Heart left ventricle (tissue), 16 donors: ENCODE data around the gene MARCHF3. TPM values are rescaled to one million over a fixed set of nuclear protein-coding genes. Genes with fewer than 3 reads are reported as not detected.

Experiments
- ATAC-seq, 4 donors: fragments of 200-7000 bp; cut with Tn5 transposase; one replicate each; pipeline ENCODE4 v1.9.1; 2020 to 2022; ENCODE audit warnings: moderate library complexity in 4 of 4, mild to moderate bottlenecking in 3 of 4, moderate number of reproducible peaks in 1 of 4
- DNase-seq, 5 donors: peaks; one replicate each; pipeline ENCODE4 v3.0.0-alpha.2; 2020
- H3K27ac ChIP-seq, 12 donors: fragments of 200-600 bp; sonication (generic) in 4 of 12; one replicate each; pipeline versions ENCODE4 v1.5.0 to v1.8.0; 2016 to 2022; ENCODE audit warnings: mild to moderate bottlenecking in 2 of 12
- H3K27me3 ChIP-seq, 9 donors: fragments of 200-600 bp; sonication (generic) in 2 of 9; one replicate each; pipeline versions ENCODE4 v1.5.1 to v1.8.0; 2016 to 2022; ENCODE audit warnings: mild to moderate bottlenecking in 3 of 9
- H3K36me3 ChIP-seq, 9 donors: fragments of 200-600 bp; sonication (generic) in 2 of 9; one replicate each; pipeline versions ENCODE4 v1.5.0 to v1.8.0; 2018 to 2022; ENCODE audit warnings: mild to moderate bottlenecking in 2 of 9
- H3K4me1 ChIP-seq, 12 donors: fragments of 200-600 bp; sonication (generic) in 4 of 12; one replicate each; pipeline versions ENCODE4 v1.5.0 to v1.8.0; 2016 to 2022; ENCODE audit warnings: mild to moderate bottlenecking in 3 of 12
- H3K4me3 ChIP-seq, 12 donors: fragments of 200-600 bp; sonication (generic) in 4 of 12; one replicate each; pipeline versions ENCODE4 v1.5.0 to v1.8.0; 2017 to 2022; ENCODE audit warnings: mild to moderate bottlenecking in 9 of 12, moderate library complexity in 4 of 12
- H3K9me3 ChIP-seq, 12 donors: fragments of 200-600 bp; sonication (generic) in 4 of 12; one replicate each; pipeline versions ENCODE4 v1.5.0 to v1.8.0; 2016 to 2022; ENCODE audit warnings: mild to moderate bottlenecking in 1 of 12
- POLR2A ChIP-seq, 2 donors: fragments of 450-650 bp; IDR thresholded peaks; one replicate each; pipeline ENCODE4 v1.6.1; 2017; ENCODE audit warnings: antibody characterized with exemption in 2 of 2, mild to moderate bottlenecking in 2 of 2, moderate library complexity in 2 of 2
- WGBS, 4 donors: extraction: QIAGEN DNeasy Blood & Tissue Kit in 2 of 4; methylation state at CpG; one replicate each; pipeline versions ENCODE4 v1.1.5 to v1.1.7; 2013 to 2018; 5-methylcytosine and 5-hydroxymethylcytosine counted together
- intact Hi-C, 10 donors: fragments of 100-400 bp; cut with DNase I; formaldehyde crosslinking; loops; one replicate each; pipeline versions ENCODE4 v1.11.1 to v1.14.2; 2022
- polyA plus RNA-seq, 2 donors: library from polyadenylated mRNA; stranded (reverse); fragments of 200-250 nt; gene quantifications; one replicate each; pipeline ENCODE4 v1.2.3, GENCODE V29; 2013
- total RNA-seq, 9 donors: library from RNA; depleted of rRNA in 2 of 9; stranded (reverse); fragments of >200 nt in 2 of 9; fragmentation: NEBNext Ultra II Directional in 3 of 9; extraction: Animal tissue kit (Norgen Biotek cat#: 25700) in 3 of 9; gene quantifications; one replicate each; pipeline versions ENCODE4 v1.1.0 to v1.2.4, GENCODE V29; 2016 to 2023
- TF ChIP-seq, protein P1 (sequence below), 12 donors: fragments of 200-600 bp; sonication (generic) in 4 of 12; IDR thresholded peaks; one replicate each; pipeline versions ENCODE4 v1.5.0 to v1.8.0; 2018 to 2022; ENCODE audit warnings: antibody characterized with exemption in 12 of 12, mild to moderate bottlenecking in 5 of 12
- donor health status: ischemic (EF 13 %, LVEDD 7.1; RV severe dilation, severe dysfunction).
- donor health status: healthy with polysubstance abuse.
- donor health status: DM: no; HTN: yes; CAD: no.
- donor health status: DM: no; HTN: no; CAD: no.
- donor health status: ischemic (EF 25% LVEDD 6.9; RV normal size, moderate dysfunction).
- donor health status: ischemic (EF 25% LVEDD 5.7; RV mildly dilated, moderate dysfunction).
- donor health status: healthy.
- donor health status: DM: yes; HTN: yes; CAD: no.
- donor health status: ischemic (EF 35%, LVEDD 5.7; RV mildly dilated, moderate dysfunction).
- donor health status: nonischemic (EF 11% LVEDD 7.7; RV severe dilation, severe dysfunction).
- donor health status: DM: yes; HTN: yes; CAD: no.
- donor health status: PGD.
- donor health status: ischemic (EF 29% LVEDD 5.4; RV normal size, mild dysfunction).
- donor health status: nonischemic (EF 23%, LVEDD 6.1; RV moderate dilation, normal function).

MARCHF3 gene
- total and polyA plus RNA-seq, 11 donors: 9.9 to 113 (median 38.0) TPM

DNA sequence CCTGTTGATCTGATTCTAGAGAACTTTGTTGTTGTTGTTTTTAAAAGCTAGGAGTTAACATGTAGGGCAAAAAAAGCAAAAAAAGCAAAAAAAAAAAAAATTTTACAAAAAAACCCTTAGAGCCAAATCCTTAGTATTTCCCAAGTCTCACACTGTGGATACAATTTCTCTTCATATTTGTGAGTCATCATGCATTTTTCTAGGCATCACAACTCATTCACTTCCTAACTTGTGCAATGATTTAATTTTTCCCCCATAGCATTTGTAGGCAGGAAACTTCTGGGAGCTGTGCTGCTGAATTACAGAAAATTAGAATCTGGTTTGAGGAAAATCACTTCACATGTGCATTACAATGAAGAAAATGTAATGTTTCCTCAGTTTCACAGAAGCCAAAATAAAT lies 91.9 kb downstream of the MARCHF3 start:
- ATAC-seq: peak in 1 of 4 donors; percentile 30
- Histone ChIP-seq H3K9me3 (no peaks in the 10 kb centered on the region), H3K27me3 (no peaks in the 10 kb centered on the region), H3K27ac (no peak overlapping the region), H3K4me3 (no peak overlapping the region), H3K4me1 (peaks cover 0 to 33% (median 7%) of the 10 kb centered on the region in 12 donors), H3K36me3 (no peaks in the 10 kb centered on the region)
- no peak for DNase-seq
- intact Hi-C loops: no loop called here
- TF ChIP-seq, protein P1, sequence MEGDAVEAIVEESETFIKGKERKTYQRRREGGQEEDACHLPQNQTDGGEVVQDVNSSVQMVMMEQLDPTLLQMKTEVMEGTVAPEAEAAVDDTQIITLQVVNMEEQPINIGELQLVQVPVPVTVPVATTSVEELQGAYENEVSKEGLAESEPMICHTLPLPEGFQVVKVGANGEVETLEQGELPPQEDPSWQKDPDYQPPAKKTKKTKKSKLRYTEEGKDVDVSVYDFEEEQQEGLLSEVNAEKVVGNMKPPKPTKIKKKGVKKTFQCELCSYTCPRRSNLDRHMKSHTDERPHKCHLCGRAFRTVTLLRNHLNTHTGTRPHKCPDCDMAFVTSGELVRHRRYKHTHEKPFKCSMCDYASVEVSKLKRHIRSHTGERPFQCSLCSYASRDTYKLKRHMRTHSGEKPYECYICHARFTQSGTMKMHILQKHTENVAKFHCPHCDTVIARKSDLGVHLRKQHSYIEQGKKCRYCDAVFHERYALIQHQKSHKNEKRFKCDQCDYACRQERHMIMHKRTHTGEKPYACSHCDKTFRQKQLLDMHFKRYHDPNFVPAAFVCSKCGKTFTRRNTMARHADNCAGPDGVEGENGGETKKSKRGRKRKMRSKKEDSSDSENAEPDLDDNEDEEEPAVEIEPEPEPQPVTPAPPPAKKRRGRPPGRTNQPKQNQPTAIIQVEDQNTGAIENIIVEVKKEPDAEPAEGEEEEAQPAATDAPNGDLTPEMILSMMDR (IDR thresholded peaks at IDR 0.05): no peak
- TF ChIP-seq POLR2A (IDR thresholded peaks at IDR 0.05): no peak

DNA sequence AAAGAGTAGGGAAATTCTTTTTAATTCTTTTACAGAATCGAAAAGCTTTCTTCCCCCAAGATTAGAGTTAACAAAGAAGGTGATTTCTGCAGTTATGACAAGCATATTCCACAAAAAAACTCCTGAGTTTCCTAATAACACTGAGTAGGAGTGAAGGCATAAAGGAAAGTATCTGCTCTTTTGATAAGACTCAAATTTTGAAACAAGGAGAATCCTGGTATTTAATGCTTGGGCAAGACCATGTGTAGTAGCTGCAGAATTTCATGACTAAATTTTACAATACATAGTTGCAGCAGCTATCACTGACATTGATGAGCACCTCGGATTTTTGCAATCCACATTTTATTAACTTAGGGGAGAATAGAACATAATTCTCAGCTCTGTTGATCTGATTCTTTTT lies 92.6 kb downstream of the MARCHF3 start:
- ATAC-seq: no peak

DNA sequence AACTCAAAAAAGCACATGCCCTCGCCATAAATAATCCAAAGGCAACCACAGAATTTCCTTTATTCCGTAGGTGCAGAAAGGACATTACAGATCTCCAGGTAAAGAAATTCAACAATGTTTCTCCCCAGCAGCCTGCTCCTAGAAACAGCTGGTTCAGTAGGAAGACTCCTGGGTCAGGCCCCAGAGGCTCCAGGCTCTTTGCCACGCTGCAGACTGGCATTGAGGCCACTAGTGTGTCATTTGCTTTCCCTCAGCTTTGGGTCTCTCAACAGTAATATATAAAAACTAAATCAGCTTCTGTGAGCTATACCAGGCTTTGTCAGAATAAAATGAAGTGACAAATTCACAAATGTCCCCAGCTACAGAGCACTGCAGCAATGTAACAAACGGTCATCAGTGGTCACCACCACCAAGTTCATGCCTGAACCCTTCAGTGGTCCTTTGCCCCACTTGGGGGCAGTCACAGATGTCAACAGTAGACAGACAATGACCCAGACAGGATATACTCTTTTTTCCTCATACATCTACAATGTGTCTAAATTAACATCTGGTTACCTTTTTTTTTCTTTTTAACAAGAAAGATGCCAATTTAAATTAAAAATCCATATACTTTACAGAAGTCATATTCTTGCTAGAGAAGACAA lies 93.5 kb downstream of the MARCHF3 start:
- no peaks in the 10 kb centered on the region for H3K36me3 ChIP-seq
- H3K4me1 ChIP-seq: peaks cover 0 to 27% (median 7%) of the 10 kb centered on the region in 12 donors
- TF ChIP-seq, protein P1 (IDR thresholded peaks at IDR 0.05): no peak
- no peak for TF ChIP-seq POLR2A (IDR thresholded peaks at IDR 0.05)
- peak in 3 of 4 donors; percentile 46 to 56 (median 55) for ATAC-seq
- H3K9me3 ChIP-seq: no peaks in the 10 kb centered on the region
- H3K27me3 ChIP-seq: no peaks in the 10 kb centered on the region
- no peak for DNase-seq
- 66 to 76% (median 72%) methylated on average over 4 of the region's 4 CpGs for WGBS, 4 donors
- H3K4me3 ChIP-seq: no peak overlapping the region
- intact Hi-C loops: no loop called here
- no peak overlapping the region for H3K27ac ChIP-seq

More for the DNA sequence above, 92.6 kb downstream of the MARCHF3 start:
- H3K4me1 ChIP-seq: peaks cover 0 to 28% (median 7%) of the 10 kb centered on the region in 12 donors
- H3K27me3 ChIP-seq: no peaks in the 10 kb centered on the region
- H3K36me3 ChIP-seq: no peaks in the 10 kb centered on the region
- no peak for TF ChIP-seq POLR2A (IDR thresholded peaks at IDR 0.05)
- TF ChIP-seq, protein P1 (IDR thresholded peaks at IDR 0.05): no peak
- intact Hi-C loops: no loop called here
- no peak for DNase-seq
- 87 to 96% (median 91%) methylated on average over 2 of the region's 2 CpGs for WGBS, 4 donors
- H3K9me3 ChIP-seq: no peaks in the 10 kb centered on the region
- H3K27ac ChIP-seq: no peak overlapping the region
- no peak overlapping the region for H3K4me3 ChIP-seq

DNA sequence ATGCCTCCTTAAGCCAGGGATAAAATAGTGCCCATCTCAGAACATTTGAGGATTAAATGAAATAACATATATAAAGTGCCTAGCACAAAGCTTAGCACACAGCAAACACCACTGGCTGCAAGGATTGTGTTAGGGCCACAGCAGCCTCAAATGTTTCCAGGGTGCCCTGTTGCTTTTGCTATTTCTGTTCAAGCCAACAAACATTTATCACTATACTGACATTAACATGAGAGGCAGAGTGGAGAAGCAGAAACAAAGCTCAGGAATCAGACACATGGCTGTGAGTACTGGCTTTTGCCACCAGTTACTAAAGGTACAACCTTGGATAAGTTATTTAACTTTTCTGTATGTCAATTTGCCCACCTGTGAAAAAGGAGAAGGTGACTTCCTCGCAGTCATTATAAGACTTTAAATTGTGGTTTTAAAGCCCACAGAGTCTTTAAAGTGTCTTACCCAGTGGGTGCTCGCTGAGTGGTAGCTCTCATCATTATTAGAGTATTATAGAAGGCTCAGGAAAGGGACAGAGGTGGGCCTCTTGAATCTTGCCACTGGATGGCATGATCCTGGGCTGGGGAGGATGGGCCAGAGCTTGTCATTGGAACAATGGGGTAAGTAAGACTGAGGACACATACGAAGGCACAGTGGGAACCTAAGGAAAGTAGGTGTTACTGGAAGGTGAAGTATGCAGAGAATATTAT lies 98.2 kb downstream of the MARCHF3 start:
- ATAC-seq: peak; percentile 22 to 68 (median 68)
- Histone ChIP-seq H3K4me3 (no peak overlapping the region), H3K4me1 (peaks cover 0 to 28% (median 7%) of the 10 kb centered on the region in 12 donors), H3K36me3 (no peaks in the 10 kb centered on the region), H3K27ac (peak overlapping the region in 5 of 12 donors; percentile 3 to 33 (median 24)), H3K9me3 (no peaks in the 10 kb centered on the region), H3K27me3 (no peaks in the 10 kb centered on the region)
- DNase-seq: no peak
- WGBS, 4 donors: 94 to 97% (median 94%) methylated on average over 3 of the region's 3 CpGs
- TF ChIP-seq, protein P1 (IDR thresholded peaks at IDR 0.05): no peak
- no peak for TF ChIP-seq POLR2A (IDR thresholded peaks at IDR 0.05)
- intact Hi-C loops: loop anchor here in 1 of 10 donors (5.0 kb wide), 1 partner anchor 65 kb away; no protein-coding TSS in a partner anchor
